ENCODE results near the gene KIF9.
"Not testable (repeated sequence)": the region's sequence is repeated elsewhere in the genome, so short reads cannot be mapped to it uniquely, and the experiment has no call there.

- TF ChIP-seq CTCF, POLR2AphosphoS5 (IDR thresholded peaks at IDR 0.05): not testable (repeated sequence)
These were observed 26.6 kb upstream of the KIF9 start for GRCh38 chr3:47309231-47309630.
